HG03280 (cell line): ENCODE data around the gene RECK.
"Not testable (repeated sequence)": the region's sequence is repeated elsewhere in the genome, so short reads cannot be mapped to it uniquely, and the experiment has no call there.

Experiments
- ATAC-seq: cut with Tn5 transposase; IDR thresholded peaks from one replicate; pipeline ENCODE4 v1.9.1; 2021; ENCODE audit warnings: mild to moderate bottlenecking, moderate library complexity; ENCODE audit not compliant: unreplicated experiment

RECK gene, protein sequence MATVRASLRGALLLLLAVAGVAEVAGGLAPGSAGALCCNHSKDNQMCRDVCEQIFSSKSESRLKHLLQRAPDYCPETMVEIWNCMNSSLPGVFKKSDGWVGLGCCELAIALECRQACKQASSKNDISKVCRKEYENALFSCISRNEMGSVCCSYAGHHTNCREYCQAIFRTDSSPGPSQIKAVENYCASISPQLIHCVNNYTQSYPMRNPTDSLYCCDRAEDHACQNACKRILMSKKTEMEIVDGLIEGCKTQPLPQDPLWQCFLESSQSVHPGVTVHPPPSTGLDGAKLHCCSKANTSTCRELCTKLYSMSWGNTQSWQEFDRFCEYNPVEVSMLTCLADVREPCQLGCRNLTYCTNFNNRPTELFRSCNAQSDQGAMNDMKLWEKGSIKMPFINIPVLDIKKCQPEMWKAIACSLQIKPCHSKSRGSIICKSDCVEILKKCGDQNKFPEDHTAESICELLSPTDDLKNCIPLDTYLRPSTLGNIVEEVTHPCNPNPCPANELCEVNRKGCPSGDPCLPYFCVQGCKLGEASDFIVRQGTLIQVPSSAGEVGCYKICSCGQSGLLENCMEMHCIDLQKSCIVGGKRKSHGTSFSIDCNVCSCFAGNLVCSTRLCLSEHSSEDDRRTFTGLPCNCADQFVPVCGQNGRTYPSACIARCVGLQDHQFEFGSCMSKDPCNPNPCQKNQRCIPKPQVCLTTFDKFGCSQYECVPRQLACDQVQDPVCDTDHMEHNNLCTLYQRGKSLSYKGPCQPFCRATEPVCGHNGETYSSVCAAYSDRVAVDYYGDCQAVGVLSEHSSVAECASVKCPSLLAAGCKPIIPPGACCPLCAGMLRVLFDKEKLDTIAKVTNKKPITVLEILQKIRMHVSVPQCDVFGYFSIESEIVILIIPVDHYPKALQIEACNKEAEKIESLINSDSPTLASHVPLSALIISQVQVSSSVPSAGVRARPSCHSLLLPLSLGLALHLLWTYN

DNA sequence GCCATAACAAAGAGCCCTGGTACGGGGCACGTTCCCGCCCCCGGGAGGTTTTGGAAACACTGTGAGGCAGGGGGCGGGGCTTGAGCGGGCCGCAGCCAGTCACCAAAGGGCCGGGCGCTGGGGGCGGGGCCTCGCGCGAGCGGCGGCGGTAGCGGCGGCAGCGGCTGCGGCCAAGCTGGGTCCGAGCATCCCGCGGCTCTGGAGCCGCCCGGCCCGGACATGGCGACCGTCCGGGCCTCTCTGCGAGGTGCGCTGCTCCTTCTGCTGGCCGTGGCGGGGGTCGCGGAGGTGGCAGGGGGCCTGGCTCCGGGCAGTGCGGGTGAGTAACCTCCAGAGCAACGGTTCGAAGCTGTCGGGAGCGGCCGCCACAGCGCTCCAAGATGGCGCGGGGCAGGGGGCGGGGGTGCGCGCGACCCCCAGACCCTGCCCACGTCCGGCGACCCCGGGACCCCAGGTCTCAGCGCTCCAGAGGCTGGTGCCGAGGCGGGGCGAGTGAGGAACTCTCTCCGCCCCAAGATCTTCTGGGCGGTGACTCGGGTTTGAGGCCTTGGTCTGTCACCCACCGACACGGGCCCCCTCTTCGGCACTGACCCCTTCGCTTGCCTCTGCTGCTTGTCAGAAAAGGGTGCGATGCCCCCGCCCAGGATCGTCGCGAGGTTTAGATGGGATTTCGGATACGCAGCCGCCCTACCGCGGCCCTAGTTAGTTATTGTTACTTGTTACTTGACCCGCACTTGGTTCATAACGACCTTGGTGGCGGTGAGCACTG lies at the start of gene RECK:
Gene RECK (plus strand): TSS at position 134 of the 769 bp plus-strand sequence. CDS start 86 bp downstream, at position 220.
- peak; percentile 79 for ATAC-seq

DNA sequence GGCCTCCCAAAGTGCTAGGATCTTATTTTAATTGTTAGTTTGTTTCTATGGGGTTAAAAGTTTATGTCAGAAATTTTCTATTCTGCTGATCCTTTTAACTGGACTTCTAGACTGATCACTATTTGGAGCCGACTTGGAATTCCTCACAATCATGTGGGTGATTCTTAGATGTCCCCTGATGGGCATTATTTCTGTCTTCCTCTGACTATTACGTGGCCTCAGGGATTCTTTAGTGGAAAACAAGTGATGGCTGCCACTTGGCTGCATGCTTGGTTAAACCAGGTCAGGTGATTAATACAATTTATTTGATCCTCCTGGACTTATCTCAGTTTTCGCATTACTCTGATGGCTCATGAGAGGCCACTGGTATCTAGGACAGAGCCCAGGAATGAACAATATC lies 46.6 kb upstream of the RECK start:
- no peak for ATAC-seq

GRCh38 chr9:35993136-35993535 lies 43.6 kb upstream of the RECK start:
- not testable (repeated sequence) for ATAC-seq

DNA sequence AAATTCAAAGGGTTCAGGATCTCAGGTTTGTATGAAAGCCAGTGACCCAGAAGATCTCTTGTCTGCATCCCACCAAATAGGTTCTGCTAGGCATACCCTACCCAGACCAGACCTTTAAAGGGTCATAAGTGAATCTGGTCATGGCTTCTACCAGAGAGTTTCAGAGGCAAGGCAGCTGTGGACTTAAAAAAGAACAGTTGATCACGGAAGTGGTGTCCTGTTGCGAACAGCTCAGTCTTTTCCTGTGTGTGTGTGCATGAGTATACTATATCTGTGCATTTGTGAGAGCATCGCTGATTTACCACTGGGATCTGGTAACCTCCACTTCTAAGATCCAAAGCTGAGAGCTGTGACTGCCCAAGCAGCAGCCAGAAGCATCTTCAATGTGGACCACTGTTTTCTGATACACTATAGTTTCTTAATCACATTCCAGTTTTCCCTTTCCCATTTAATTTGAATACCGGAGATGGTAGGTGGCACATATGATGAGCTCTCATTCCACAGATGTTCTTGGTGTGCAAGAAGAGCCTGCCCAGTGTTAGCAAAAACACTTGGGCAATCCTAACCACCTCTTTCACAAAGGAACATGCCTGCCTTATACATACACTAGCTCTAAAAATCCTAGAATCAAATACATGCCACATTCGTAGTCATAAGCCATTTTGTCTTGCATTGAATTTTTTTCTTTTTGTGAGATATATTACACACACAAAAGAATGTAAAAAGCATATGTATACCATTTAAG lies 42.6 kb upstream of the RECK start:
- no peak for ATAC-seq

- ATAC-seq, result no peak
Measured at GRCh38 chr9:35994959-35995358, 41.8 kb upstream of the RECK start.

GRCh38 chr9:35996358-35996970 lies 40.2 kb upstream of the RECK start:
- ATAC-seq, result no peak

GRCh38 chr9:35997016-35997415 lies 39.7 kb upstream of the RECK start:
- ATAC-seq, result not testable (repeated sequence)

DNA sequence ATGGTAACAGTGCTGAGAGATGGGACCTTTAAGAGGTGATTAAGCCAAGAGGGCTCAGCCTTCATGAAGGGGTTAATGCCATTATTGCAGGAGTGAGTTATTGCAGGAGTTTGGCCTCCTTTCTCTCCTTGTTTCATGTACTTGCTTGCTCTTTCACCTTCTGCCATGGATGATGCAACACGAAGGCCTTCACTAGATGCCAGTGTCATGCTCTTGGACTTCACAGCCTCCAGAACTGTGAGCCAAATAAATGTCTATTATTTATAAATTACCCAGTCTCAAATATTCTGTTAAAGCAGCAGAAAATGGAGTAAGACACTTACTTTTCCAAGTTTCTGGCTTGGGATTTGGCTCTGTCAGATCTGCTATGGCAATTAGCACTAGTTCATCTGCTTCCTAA lies 38.4 kb upstream of the RECK start:
- ATAC-seq, result no peak

- no peak for ATAC-seq
Measured at GRCh38 chr9:36005891-36006290, 30.8 kb upstream of the RECK start.

- ATAC-seq, result no peak
Measured at GRCh38 chr9:36006549-36007315, 30.0 kb upstream of the RECK start.

- no peak for ATAC-seq
Measured at GRCh38 chr9:36007316-36007708, 29.4 kb upstream of the RECK start.

GRCh38 chr9:36007852-36008251 lies 28.9 kb upstream of the RECK start:
- no peak for ATAC-seq

GRCh38 chr9:36008774-36009300 lies 27.9 kb upstream of the RECK start:
- ATAC-seq, result peak; percentile 55

DNA sequence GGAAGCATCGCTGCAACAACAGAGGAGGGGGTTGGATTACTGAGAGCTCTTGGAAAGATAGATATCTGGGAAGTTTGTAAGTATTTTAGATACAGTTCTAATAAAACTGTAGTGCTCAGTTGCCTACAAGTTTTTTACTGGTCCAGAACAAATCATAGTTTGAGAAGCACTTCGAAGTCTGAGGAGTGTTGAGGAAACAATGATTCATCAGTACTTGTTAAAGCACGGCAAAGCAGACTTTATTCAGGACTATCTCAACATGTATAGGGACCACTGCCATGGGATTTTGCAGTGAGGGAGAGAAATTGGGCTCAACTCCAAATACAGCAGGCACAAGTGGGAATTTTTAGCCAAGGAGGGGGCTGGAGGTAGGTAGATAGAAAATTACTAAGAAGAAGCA lies 25.3 kb upstream of the RECK start:
- ATAC-seq, result no peak

- ATAC-seq, result no peak
Measured at GRCh38 chr9:36017278-36017677, 19.4 kb upstream of the RECK start.

DNA sequence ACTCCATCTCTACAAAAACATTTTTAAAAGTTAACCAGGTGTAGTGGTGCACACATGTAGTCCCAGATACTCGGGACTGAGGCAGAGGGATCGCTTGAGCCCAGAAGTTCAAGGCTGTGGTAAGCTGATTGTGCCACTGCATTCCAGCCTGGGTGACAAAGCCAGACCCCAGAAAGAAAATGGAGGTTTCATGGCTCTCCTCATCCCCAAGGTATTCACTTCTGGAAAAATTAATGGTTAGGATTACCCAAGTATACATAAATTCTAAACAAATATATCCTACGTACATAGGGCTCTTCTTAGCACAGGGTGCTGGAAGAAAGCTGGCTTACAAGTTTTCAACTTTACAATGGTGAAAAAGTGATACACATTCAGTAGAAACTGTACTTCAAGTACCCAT lies 18.6 kb upstream of the RECK start:
- no peak for ATAC-seq

DNA sequence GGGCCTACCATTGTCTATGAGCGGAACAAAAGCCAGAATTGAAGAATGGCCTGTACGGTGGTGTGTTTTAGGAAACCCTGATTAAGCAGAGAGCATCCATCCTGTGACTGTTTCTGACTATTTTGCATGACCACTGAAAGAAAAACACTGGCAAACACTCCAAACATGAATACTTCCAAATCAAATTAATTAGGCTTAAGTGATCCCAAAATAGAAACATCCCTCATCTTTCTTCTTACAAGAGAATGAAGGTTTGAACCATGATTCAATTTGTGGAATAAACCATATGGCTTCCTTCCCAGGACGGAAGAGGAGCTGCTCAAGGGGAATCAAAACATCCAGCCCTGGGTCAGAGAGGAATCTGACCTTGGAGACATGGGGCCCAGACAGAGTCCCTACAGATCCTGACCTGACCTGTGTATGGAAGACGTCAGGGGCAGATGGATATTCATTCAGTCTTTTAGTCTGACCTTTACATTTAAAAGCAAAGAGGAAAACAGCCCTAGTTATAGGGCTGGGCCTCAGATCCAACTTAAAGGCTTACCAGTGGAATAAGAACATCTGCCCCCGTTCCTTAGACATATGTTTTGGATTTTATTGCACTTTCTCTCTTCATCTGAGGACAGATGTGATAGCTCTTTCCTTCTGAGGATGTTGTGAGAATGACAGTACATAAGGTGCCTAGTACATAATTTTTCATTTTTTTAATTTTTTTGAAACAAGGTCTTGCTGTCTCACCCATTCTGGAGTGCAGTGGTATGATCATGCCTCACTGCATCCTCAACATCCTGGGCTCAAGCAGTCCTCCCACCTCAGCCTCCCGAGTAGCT lies 17.6 kb upstream of the RECK start:
- ATAC-seq, result no peak

- ATAC-seq, result no peak
Measured at GRCh38 chr9:36021968-36022367, 14.7 kb upstream of the RECK start.
